Activated CD4-positive, alpha-beta memory T cell treated with anti-CD3 and anti-CD28 coated beads, Interleukin-2, amount 10 ng/mL, durations not matched to agents 7 days and 5 days (primary cell): ENCODE data around the gene PDK1. TPM values are rescaled to one million over a fixed set of nuclear protein-coding genes. Genes with fewer than 3 reads are reported as not detected.
"Not testable (repeated sequence)": the region's sequence is repeated elsewhere in the genome, so short reads cannot be mapped to it uniquely, and the experiment has no call there.

Experiments used
- CTCF ChIA-PET: fragments of 350-600 bp; sonication (Branson Sonifier 250); formaldehyde crosslinking; loops from one replicate; lab custom pipeline; 2021; ENCODE audit warnings: antibody characterized with exemption, inconsistent platforms; lab: Charles Lee
- POLR2A ChIA-PET: fragments of 350-600 bp; sonication (Branson Sonifier 250); formaldehyde crosslinking; loops from one replicate; lab custom pipeline; 2021; ENCODE audit warnings: antibody characterized with exemption; lab: Charles Lee
- DNase-seq: peaks from one replicate; pipeline ENCODE4 v3.0.0-alpha.2; 2020
- H3K27ac Mint-ChIP-seq: one replicate; pipeline ENCODE4 v1.8.0; 2021; ENCODE audit warnings: mild to moderate bottlenecking, mixed read lengths
- H3K27me3 Mint-ChIP-seq: one replicate; pipeline ENCODE4 v1.8.0; 2021; ENCODE audit warnings: mixed read lengths
- H3K36me3 Mint-ChIP-seq: one replicate; pipeline ENCODE4 v1.8.0; 2021; ENCODE audit warnings: low read depth, mixed read lengths
- H3K4me1 Mint-ChIP-seq: one replicate; pipeline ENCODE4 v1.8.0; 2021; ENCODE audit warnings: mixed read lengths
- H3K4me3 Mint-ChIP-seq: one replicate; pipeline ENCODE4 v1.8.0; 2021; ENCODE audit warnings: mild to moderate bottlenecking, mixed read lengths
- H3K9me3 Mint-ChIP-seq: one replicate; pipeline ENCODE4 v1.8.0; 2021; ENCODE audit warnings: mixed read lengths
- total RNA-seq, 2 experiments: library from RNA; stranded (reverse); gene quantifications; one replicate each; pipeline ENCODE4 v1.2.3, GENCODE V29; 2021

The PDK1 gene
- total RNA-seq, 2 experiments from 2014 or later = 30.7 to 38.5 TPM

GRCh38 chr2:172586245-172586891, 30.5 kb downstream of the PDK1 start:
- Mint-ChIP-seq H3K4me1 (peaks cover 23% of the 10 kb centered on the region), H3K9me3 (no peaks in the 10 kb centered on the region), H3K4me3 (no peak overlapping the region), H3K36me3 (peaks cover 80% of the 10 kb centered on the region), H3K27me3 (no peaks in the 10 kb centered on the region), H3K27ac (no peak overlapping the region)
- ChIA-PET CTCF (no interaction called here), POLR2A (interaction anchor here (0.6 kb wide), 1 partner anchor 24 kb away, joined by 5 read pairs; no protein-coding TSS in a partner anchor)
- DNase-seq = no peak

- Mint-ChIP-seq H3K36me3 (peaks cover 71% of the 10 kb centered on the region), H3K4me1 (peaks cover 23% of the 10 kb centered on the region)
- POLR2A ChIA-PET, DNase-seq, CTCF ChIA-PET, H3K4me3 Mint-ChIP-seq, H3K27me3 Mint-ChIP-seq, H3K9me3 Mint-ChIP-seq, H3K27ac Mint-ChIP-seq: not testable (repeated sequence)
Measured at GRCh38 chr2:172587231-172587630, 31.3 kb downstream of the PDK1 start.

- ChIA-PET CTCF (no interaction called here), POLR2A (no interaction called here)
- Mint-ChIP-seq H3K9me3 (no peaks in the 10 kb centered on the region), H3K4me1 (peaks cover 22% of the 10 kb centered on the region), H3K4me3 (no peak overlapping the region), H3K36me3 (peaks cover 70% of the 10 kb centered on the region), H3K27ac (no peak overlapping the region), H3K27me3 (no peaks in the 10 kb centered on the region)
- no peak for DNase-seq
Measured at GRCh38 chr2:172588931-172589330, 33.0 kb downstream of the PDK1 start.

- H3K27me3 Mint-ChIP-seq, POLR2A ChIA-PET, H3K4me3 Mint-ChIP-seq, H3K9me3 Mint-ChIP-seq, DNase-seq, H3K27ac Mint-ChIP-seq: not testable (repeated sequence)
- CTCF ChIA-PET = interaction anchor here (2.1 kb wide), 1 partner anchor 119 kb away, joined by 7 read pairs; no protein-coding TSS in a partner anchor
- Mint-ChIP-seq H3K36me3 (peaks cover 68% of the 10 kb centered on the region), H3K4me1 (peaks cover 13% of the 10 kb centered on the region)
Measured at GRCh38 chr2:172591386-172591785, 35.5 kb downstream of the PDK1 start.

- H3K4me3 Mint-ChIP-seq, H3K27ac Mint-ChIP-seq, POLR2A ChIA-PET, H3K27me3 Mint-ChIP-seq, DNase-seq, H3K9me3 Mint-ChIP-seq, H3K4me1 Mint-ChIP-seq: not testable (repeated sequence)
- CTCF ChIA-PET = interaction anchor here (2.1 kb wide), 1 partner anchor 119 kb away, joined by 7 read pairs; no protein-coding TSS in a partner anchor
- H3K36me3 Mint-ChIP-seq = peaks cover 66% of the 10 kb centered on the region
Measured at GRCh38 chr2:172592190-172592589, 36.3 kb downstream of the PDK1 start.

GRCh38 chr2:172596776-172597175, 40.9 kb downstream of the PDK1 start:
- Mint-ChIP-seq H3K4me3 (no peak overlapping the region), H3K4me1 (no peaks in the 10 kb centered on the region)
- DNase-seq = no peak

GRCh38 chr2:172597176-172597842, 41.4 kb downstream of the PDK1 start:
- no peaks in the 10 kb centered on the region for H3K27me3 Mint-ChIP-seq
- POLR2A ChIA-PET = no interaction called here
- H3K27ac Mint-ChIP-seq = no peak overlapping the region
- H3K9me3 Mint-ChIP-seq = no peaks in the 10 kb centered on the region
- no peaks in the 10 kb centered on the region for H3K4me1 Mint-ChIP-seq
- CTCF ChIA-PET = interaction anchor here (0.5 to 1.0 kb wide), 2 partner anchors 17 to 56 kb away, joined by 3 read pairs; no protein-coding TSS in a partner anchor
- H3K36me3 Mint-ChIP-seq = peaks cover 62% of the 10 kb centered on the region
- DNase-seq = no peak
- H3K4me3 Mint-ChIP-seq = no peak overlapping the region

More at GRCh38 chr2:172596776-172597175, 40.9 kb downstream of the PDK1 start:
- Mint-ChIP-seq H3K36me3 (peaks cover 57% of the 10 kb centered on the region), H3K27ac (no peak overlapping the region), H3K27me3 (no peaks in the 10 kb centered on the region), H3K9me3 (no peaks in the 10 kb centered on the region)
- CTCF ChIA-PET = no interaction called here
- POLR2A ChIA-PET = no interaction called here

- Mint-ChIP-seq H3K4me3 (no peak overlapping the region), H3K27ac (no peak overlapping the region), H3K36me3 (peaks cover 70% of the 10 kb centered on the region), H3K4me1 (no peaks in the 10 kb centered on the region), H3K27me3 (no peaks in the 10 kb centered on the region), H3K9me3 (no peaks in the 10 kb centered on the region)
- CTCF ChIA-PET = no interaction called here
- no peak for DNase-seq
- POLR2A ChIA-PET = no interaction called here
Measured at GRCh38 chr2:172599947-172600346, 44.1 kb downstream of the PDK1 start.

GRCh38 chr2:172600557-172601008, 44.7 kb downstream of the PDK1 start:
- peaks cover 70% of the 10 kb centered on the region for H3K36me3 Mint-ChIP-seq
- POLR2A ChIA-PET = no interaction called here
- no peaks in the 10 kb centered on the region for H3K9me3 Mint-ChIP-seq
- no peak for DNase-seq
- H3K4me1 Mint-ChIP-seq = no peaks in the 10 kb centered on the region
- CTCF ChIA-PET = no interaction called here
- no peak overlapping the region for H3K27ac Mint-ChIP-seq
- H3K4me3 Mint-ChIP-seq = no peak overlapping the region
- H3K27me3 Mint-ChIP-seq = no peaks in the 10 kb centered on the region

GRCh38 chr2:172606285-172606684, 50.4 kb downstream of the PDK1 start:
- H3K4me1 Mint-ChIP-seq = no peaks in the 10 kb centered on the region
- ChIA-PET CTCF (no interaction called here), POLR2A (no interaction called here)
- no peaks in the 10 kb centered on the region for H3K27me3 Mint-ChIP-seq
- no peak for DNase-seq
- peaks cover 38% of the 10 kb centered on the region for H3K36me3 Mint-ChIP-seq
- H3K9me3 Mint-ChIP-seq = no peaks in the 10 kb centered on the region
- no peak overlapping the region for H3K27ac Mint-ChIP-seq
- H3K4me3 Mint-ChIP-seq = no peak overlapping the region

GRCh38 chr2:172607379-172607928, 51.6 kb downstream of the PDK1 start:
- no peak overlapping the region for H3K27ac Mint-ChIP-seq

GRCh38 chr2:172609488-172609887, 53.6 kb downstream of the PDK1 start:
- Mint-ChIP-seq H3K4me1 (no peaks in the 10 kb centered on the region), H3K36me3 (peaks cover 18% of the 10 kb centered on the region), H3K4me3 (no peak overlapping the region), H3K27ac (no peak overlapping the region), H3K9me3 (no peaks in the 10 kb centered on the region), H3K27me3 (no peaks in the 10 kb centered on the region)
- no peak for DNase-seq
- ChIA-PET CTCF (no interaction called here), POLR2A (no interaction called here)

More at GRCh38 chr2:172607379-172607928, 51.6 kb downstream of the PDK1 start:
- no peak for DNase-seq
- no peaks in the 10 kb centered on the region for H3K4me1 Mint-ChIP-seq
- H3K27me3 Mint-ChIP-seq = no peaks in the 10 kb centered on the region
- H3K4me3 Mint-ChIP-seq = no peak overlapping the region
- peaks cover 31% of the 10 kb centered on the region for H3K36me3 Mint-ChIP-seq
- POLR2A ChIA-PET = no interaction called here
- CTCF ChIA-PET = no interaction called here
- no peaks in the 10 kb centered on the region for H3K9me3 Mint-ChIP-seq

GRCh38 chr2:172612051-172612450, 56.2 kb downstream of the PDK1 start:
- peaks cover 10% of the 10 kb centered on the region for H3K36me3 Mint-ChIP-seq
- no peak for DNase-seq
- H3K4me1 Mint-ChIP-seq = no peaks in the 10 kb centered on the region
- ChIA-PET CTCF (interaction anchor here (0.7 kb wide), 1 partner anchor 22 kb away, joined by 4 read pairs; no protein-coding TSS in a partner anchor), POLR2A (no interaction called here)
- H3K4me3 Mint-ChIP-seq = no peak overlapping the region
- no peak overlapping the region for H3K27ac Mint-ChIP-seq
- no peaks in the 10 kb centered on the region for H3K27me3 Mint-ChIP-seq
- no peaks in the 10 kb centered on the region for H3K9me3 Mint-ChIP-seq
